Testis (tissue), 2 donors: Measurements from ENCODE around the gene RAPGEF5.

Experiments
- POLR2A ChIP-seq: fragments of 450-650 bp; IDR thresholded peaks from one replicate; pipeline ENCODE4 v1.6.1; 2017; ENCODE audit warnings: antibody characterized with exemption, mild to moderate bottlenecking, moderate library complexity
- TF ChIP-seq, protein P1 (sequence below), 3 experiments: fragments of 450-650 bp in 2 of 3; fragments of 200-600 bp in 1 of 3; sonication (generic) in 1 of 3; IDR thresholded peaks; one replicate each; pipeline ENCODE4 v1.5.1; 2016 to 2019; ENCODE audit warnings: antibody characterized with exemption in 3 of 3, mild to moderate bottlenecking in 2 of 3, moderate library complexity in 1 of 3

DNA sequence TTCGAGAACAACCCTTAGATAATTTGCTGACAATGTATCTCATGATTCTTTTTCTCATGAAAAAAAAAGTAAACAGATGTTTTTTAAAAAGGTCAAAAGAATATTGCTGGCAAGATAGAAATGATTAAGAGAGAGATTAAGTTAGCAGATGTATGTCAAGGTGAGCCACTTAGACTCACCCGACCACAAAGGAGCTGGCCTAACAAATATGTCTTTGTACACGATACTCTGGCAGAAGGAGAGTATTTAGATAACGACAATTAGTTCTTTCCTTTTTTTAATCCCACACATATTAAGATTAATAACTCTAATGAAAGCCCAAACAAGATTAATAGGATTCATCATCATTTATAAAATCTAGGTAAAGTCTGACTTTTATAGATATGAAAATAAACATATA is 156.7 kb downstream of the RAPGEF5 start:
- TF ChIP-seq, protein P1, sequence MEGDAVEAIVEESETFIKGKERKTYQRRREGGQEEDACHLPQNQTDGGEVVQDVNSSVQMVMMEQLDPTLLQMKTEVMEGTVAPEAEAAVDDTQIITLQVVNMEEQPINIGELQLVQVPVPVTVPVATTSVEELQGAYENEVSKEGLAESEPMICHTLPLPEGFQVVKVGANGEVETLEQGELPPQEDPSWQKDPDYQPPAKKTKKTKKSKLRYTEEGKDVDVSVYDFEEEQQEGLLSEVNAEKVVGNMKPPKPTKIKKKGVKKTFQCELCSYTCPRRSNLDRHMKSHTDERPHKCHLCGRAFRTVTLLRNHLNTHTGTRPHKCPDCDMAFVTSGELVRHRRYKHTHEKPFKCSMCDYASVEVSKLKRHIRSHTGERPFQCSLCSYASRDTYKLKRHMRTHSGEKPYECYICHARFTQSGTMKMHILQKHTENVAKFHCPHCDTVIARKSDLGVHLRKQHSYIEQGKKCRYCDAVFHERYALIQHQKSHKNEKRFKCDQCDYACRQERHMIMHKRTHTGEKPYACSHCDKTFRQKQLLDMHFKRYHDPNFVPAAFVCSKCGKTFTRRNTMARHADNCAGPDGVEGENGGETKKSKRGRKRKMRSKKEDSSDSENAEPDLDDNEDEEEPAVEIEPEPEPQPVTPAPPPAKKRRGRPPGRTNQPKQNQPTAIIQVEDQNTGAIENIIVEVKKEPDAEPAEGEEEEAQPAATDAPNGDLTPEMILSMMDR (IDR thresholded peaks at IDR 0.05) = no peak
- TF ChIP-seq POLR2A = no peak
